Liver (tissue), 3 donors: ENCODE results near the gene HEXIM2.

Experiments
- ATF3 ChIP-seq: IDR thresholded peaks from 2 replicates; pipeline ENCODE4 v1.6.1; 2016; ENCODE audit warnings: antibody characterized with exemption
- GABPA ChIP-seq, 2 donors: IDR thresholded peaks in 1 of 2; conservative IDR thresholded peaks in 1 of 2; 2 replicates each; pipeline ENCODE4 v1.6.1; 2016; ENCODE audit warnings: antibody characterized with exemption in 2 of 2, mild to moderate bottlenecking in 1 of 2, moderate library complexity in 1 of 2
- TF ChIP-seq, protein P1 (sequence below): fragments of 150-350 bp; IDR thresholded peaks from 2 replicates; pipeline ENCODE4 v1.5.1; 2017; ENCODE audit warnings: improper control_type of control experiment, low read depth, low read length; ENCODE audit not compliant: missing input control
- donor health status: healthy.
- donor health status: healthy.

DNA sequence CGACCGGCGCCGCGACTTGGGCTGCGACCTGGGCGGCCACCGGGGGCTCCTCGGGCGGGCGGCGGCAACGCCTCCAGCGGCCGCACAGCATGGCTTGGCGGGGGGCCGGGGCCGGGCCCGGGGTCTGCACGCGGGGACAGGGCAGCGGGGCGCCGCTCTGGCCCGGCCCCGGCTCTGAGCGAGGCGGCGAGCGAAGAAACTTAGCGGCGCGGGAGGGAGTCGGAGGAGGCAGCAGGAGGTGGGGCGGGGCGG lies 29.4 kb upstream of the HEXIM2 start, which contains the start of gene PLCD3:
- TF ChIP-seq, protein P1, sequence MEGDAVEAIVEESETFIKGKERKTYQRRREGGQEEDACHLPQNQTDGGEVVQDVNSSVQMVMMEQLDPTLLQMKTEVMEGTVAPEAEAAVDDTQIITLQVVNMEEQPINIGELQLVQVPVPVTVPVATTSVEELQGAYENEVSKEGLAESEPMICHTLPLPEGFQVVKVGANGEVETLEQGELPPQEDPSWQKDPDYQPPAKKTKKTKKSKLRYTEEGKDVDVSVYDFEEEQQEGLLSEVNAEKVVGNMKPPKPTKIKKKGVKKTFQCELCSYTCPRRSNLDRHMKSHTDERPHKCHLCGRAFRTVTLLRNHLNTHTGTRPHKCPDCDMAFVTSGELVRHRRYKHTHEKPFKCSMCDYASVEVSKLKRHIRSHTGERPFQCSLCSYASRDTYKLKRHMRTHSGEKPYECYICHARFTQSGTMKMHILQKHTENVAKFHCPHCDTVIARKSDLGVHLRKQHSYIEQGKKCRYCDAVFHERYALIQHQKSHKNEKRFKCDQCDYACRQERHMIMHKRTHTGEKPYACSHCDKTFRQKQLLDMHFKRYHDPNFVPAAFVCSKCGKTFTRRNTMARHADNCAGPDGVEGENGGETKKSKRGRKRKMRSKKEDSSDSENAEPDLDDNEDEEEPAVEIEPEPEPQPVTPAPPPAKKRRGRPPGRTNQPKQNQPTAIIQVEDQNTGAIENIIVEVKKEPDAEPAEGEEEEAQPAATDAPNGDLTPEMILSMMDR, result no peak
- no peak for TF ChIP-seq ATF3
- no peak for TF ChIP-seq GABPA (IDR thresholded peaks at IDR 0.05 in 1 of 2, conservative IDR thresholded peaks at IDR 0.05 in 1 of 2)
